Neural cell (in vitro differentiated cells): ENCODE results near the gene LRRC52. TPM values are rescaled to one million over a fixed set of nuclear protein-coding genes. Genes with fewer than 3 reads are reported as not detected.

ENCODE experiments used
- H2AFZ ChIP-seq: fragments of 200-600, 300-800 bp; sonication (generic), shearing (Covaris generic); 2 replicates; pipeline ENCODE4 v1.6.0; 2014; ENCODE audit warnings: low read depth, mild to moderate bottlenecking, antibody characterized with exemption, low read length, moderate library complexity
- H3F3A ChIP-seq: fragments of 200-600 bp; shearing (Covaris generic); 2 replicates; pipeline ENCODE4 v1.6.1; 2016; ENCODE audit warnings: mild to moderate bottlenecking, moderate library complexity, mixed read lengths, antibody characterized with exemption, low read length; ENCODE audit not compliant: insufficient read depth, poor library complexity, severe bottlenecking
- H3K27ac ChIP-seq: fragments of 200-600, 300-800 bp; sonication (generic), shearing (Covaris generic); 2 replicates; pipeline ENCODE4 v1.5.1; 2014; ENCODE audit warnings: mild to moderate bottlenecking, low read length, moderate library complexity
- H3K27me3 ChIP-seq: fragments of 300-800, 200-600 bp; sonication (generic), shearing (Covaris generic); 2 replicates; pipeline ENCODE4 v1.6.0; 2014; ENCODE audit warnings: mild to moderate bottlenecking, low read depth, low read length, moderate library complexity; ENCODE audit not compliant: insufficient read depth
- H3K36me3 ChIP-seq: fragments of 300-800, 200-600 bp; sonication (generic), shearing (Covaris generic); 2 replicates; pipeline ENCODE4 v1.5.1; 2014; ENCODE audit warnings: mild to moderate bottlenecking, antibody characterized with exemption, low read length, moderate library complexity; ENCODE audit not compliant: insufficient read depth
- H3K4me2 ChIP-seq: fragments of 300-800, 200-600 bp; sonication (generic), shearing (Covaris generic); 2 replicates; pipeline ENCODE4 v1.6.0; 2014; ENCODE audit warnings: mild to moderate bottlenecking, low read length
- H3K4me3 ChIP-seq: fragments of 300-800, 200-600 bp; sonication (generic), shearing (Covaris generic); 2 replicates; pipeline ENCODE4 v1.5.1; 2014; ENCODE audit warnings: mild to moderate bottlenecking, low read length, moderate library complexity
- H3K79me2 ChIP-seq: fragments of 200-600 bp; shearing (Covaris generic); replicated peaks from 2 replicates; pipeline ENCODE4 v1.6.0; 2014; ENCODE audit warnings: mild to moderate bottlenecking, low read length, moderate library complexity; ENCODE audit not compliant: insufficient read depth
- H3K9ac ChIP-seq: fragments of 300-800, 200-600 bp; sonication (generic), shearing (Covaris generic); 2 replicates; pipeline ENCODE4 v1.6.1; 2016; ENCODE audit warnings: mild to moderate bottlenecking, low read length, mixed read lengths
- H3K9me2 ChIP-seq: fragments of 200-600 bp; shearing (Covaris generic); 2 replicates; pipeline ENCODE4 v1.6.1; 2016; ENCODE audit warnings: mild to moderate bottlenecking, low read length, mixed read lengths; ENCODE audit not compliant: insufficient read depth
- H3K9me3 ChIP-seq: fragments of 200-600, 300-800 bp; sonication (generic), shearing (Covaris generic); 2 replicates; pipeline ENCODE4 v1.6.1; 2016; ENCODE audit warnings: mild to moderate bottlenecking, mixed run types, low read length, moderate library complexity, mixed read lengths
- H4K20me1 ChIP-seq: fragments of 200-600 bp; shearing (Covaris generic); 2 replicates; pipeline ENCODE4 v1.6.1; 2016; ENCODE audit warnings: mild to moderate bottlenecking, mixed run types; ENCODE audit not compliant: insufficient read depth
- CTCF ChIP-seq: fragments of 450-650 bp; IDR thresholded peaks from 2 replicates; pipeline ENCODE4 v1.5.1; 2014; ENCODE audit warnings: antibody characterized with exemption, mild to moderate bottlenecking, moderate library complexity; ENCODE audit not compliant: poor library complexity, severe bottlenecking
- EP300 ChIP-seq: fragments of 450-650 bp; conservative IDR thresholded peaks from 2 replicates; pipeline ENCODE4 v1.6.1; 2014; ENCODE audit warnings: antibody characterized with exemption, mild to moderate bottlenecking, moderate library complexity; ENCODE audit not compliant: poor library complexity, severe bottlenecking
- EZH2 ChIP-seq: fragments of 200-600, 300-800 bp; shearing (Covaris generic), sonication (generic); IDR thresholded peaks from 2 replicates; pipeline ENCODE4 v1.6.1; 2014; ENCODE audit warnings: antibody characterized with exemption, low read length, borderline replicate concordance, mild to moderate bottlenecking; ENCODE audit not compliant: insufficient read depth, poor library complexity, severe bottlenecking
- MXI1 ChIP-seq: fragments of 450-650 bp; conservative IDR thresholded peaks from 2 replicates; pipeline ENCODE4 v1.6.1; 2014; ENCODE audit warnings: antibody characterized with exemption, mild to moderate bottlenecking; ENCODE audit not compliant: poor library complexity, severe bottlenecking
- POLR2AphosphoS5 ChIP-seq: IDR thresholded peaks from 2 replicates; pipeline ENCODE4 v1.6.1; 2012
- RAD21 ChIP-seq: fragments of 450-650 bp; conservative IDR thresholded peaks from 2 replicates; pipeline ENCODE4 v1.6.1; 2014; ENCODE audit warnings: antibody characterized with exemption, mild to moderate bottlenecking, moderate library complexity
- REST ChIP-seq: IDR thresholded peaks from 2 replicates; pipeline ENCODE4 v1.6.1; 2012; ENCODE audit warnings: borderline replicate concordance
- SMC3 ChIP-seq: fragments of 450-650 bp; conservative IDR thresholded peaks from 2 replicates; pipeline ENCODE4 v1.6.1; 2014; ENCODE audit warnings: antibody characterized with exemption, mild to moderate bottlenecking, moderate library complexity; ENCODE audit not compliant: poor library complexity
- TAF1 ChIP-seq: IDR thresholded peaks from 2 replicates; pipeline ENCODE4 v1.6.1; 2012; ENCODE audit warnings: low read depth
- polyA plus RNA-seq: library from polyadenylated mRNA; depleted of rRNA; stranded (reverse); fragments of >200 nt; gene quantifications from 2 replicates; pipeline ENCODE4 v1.2.3, GENCODE V29; 2014

Gene LRRC52
- polyA plus RNA-seq, 1 donor from 2014 or later = not detected

- Histone ChIP-seq H3F3A (no peaks in the 10 kb centered on the region), H3K4me2 (peak overlapping the region; percentile 49), H3K4me3 (peak overlapping the region; percentile 18), H3K27me3 (no peaks in the 10 kb centered on the region), H4K20me1 (no peaks in the 10 kb centered on the region), H3K79me2 (no peaks in the 10 kb centered on the region), H3K9ac (no peak overlapping the region), H3K9me3 (no peaks in the 10 kb centered on the region), H3K27ac (peak overlapping the region; percentile 24), H3K9me2 (no peaks in the 10 kb centered on the region), H3K36me3 (no peaks in the 10 kb centered on the region), H2AFZ (no peak overlapping the region)
- TF ChIP-seq EP300 (peak; percentile 71), EZH2 (no peak), SMC3 (no peak), MXI1 (no peak), RAD21 (no peak), POLR2AphosphoS5 (peak; percentile 51), CTCF (no peak), REST (no peak), TAF1 (no peak)
These were observed 48.0 kb upstream of the LRRC52 start for GRCh38 chr1:165495858-165496205.

GRCh38 chr1:165496501-165496900, 47.3 kb upstream of the LRRC52 start:
- H3K4me2 ChIP-seq = peak overlapping the region; percentile 49
- TF ChIP-seq EZH2 (no peak), SMC3 (no peak), EP300 (no peak)

More at GRCh38 chr1:165496501-165496900, 47.3 kb upstream of the LRRC52 start:
- Histone ChIP-seq H3K36me3 (no peaks in the 10 kb centered on the region), H4K20me1 (no peaks in the 10 kb centered on the region), H3K27me3 (no peaks in the 10 kb centered on the region), H3K27ac (peak overlapping the region; percentile 24), H3F3A (no peaks in the 10 kb centered on the region), H3K4me3 (peak overlapping the region; percentile 18), H3K9ac (no peak overlapping the region), H3K79me2 (no peaks in the 10 kb centered on the region), H3K9me3 (no peaks in the 10 kb centered on the region), H3K9me2 (no peaks in the 10 kb centered on the region), H2AFZ (no peak overlapping the region)
